Fibroblast of lung (primary cell): Measurements from ENCODE around the gene GNAZ. TPM values are rescaled to one million over a fixed set of nuclear protein-coding genes. Genes with fewer than 3 reads are reported as not detected.
A peak's percentile ranks its signal among the peaks of the same experiment; 100 is the strongest.

Source experiments
- DNase-seq, 2 donors: peaks; one replicate each; pipeline versions ENCODE4 v3.0.0 to v3.0.0-alpha.2; 2010; ENCODE audit warnings: low read depth in 2 of 2
- H2AFZ ChIP-seq: 2 replicates; pipeline ENCODE4 v1.5.1; 2012; ENCODE audit warnings: low read length, control low read depth, inconsistent platforms
- H3K27ac ChIP-seq: 2 replicates; pipeline ENCODE4 v1.5.1; 2011; ENCODE audit warnings: low read length, control low read depth; ENCODE audit not compliant: insufficient read depth
- H3K27me3 ChIP-seq: 2 replicates; pipeline ENCODE4 v1.5.1; 2011; ENCODE audit warnings: mild to moderate bottlenecking, low read length; ENCODE audit not compliant: control insufficient read depth, insufficient read depth
- H3K36me3 ChIP-seq: 2 replicates; pipeline ENCODE4 v1.5.1; 2011; ENCODE audit warnings: low read length; ENCODE audit not compliant: control insufficient read depth, insufficient read depth
- H3K4me1 ChIP-seq: 2 replicates; pipeline ENCODE4 v1.5.1; 2011; ENCODE audit warnings: low read length; ENCODE audit not compliant: control insufficient read depth, insufficient read depth; ENCODE audit errors: extremely low read depth
- H3K4me2 ChIP-seq: 2 replicates; pipeline ENCODE4 v1.5.1; 2011; ENCODE audit warnings: low read length, control low read depth; ENCODE audit not compliant: insufficient read depth; ENCODE audit errors: extremely low read depth
- H3K4me3 ChIP-seq, 4 experiments: fragments of 200-600 bp in 1 of 4; sonication (generic) in 1 of 4; replicated peaks in 1 of 4; 2 replicates each; pipeline ENCODE4 v1.5.1; 2011 to 2016; ENCODE audit warnings: low read length in 4 of 4, low read depth in 3 of 4, mild to moderate bottlenecking in 3 of 4, control low read depth in 2 of 4, inconsistent platforms in 1 of 4, mixed read lengths in 1 of 4; ENCODE audit not compliant: insufficient read depth in 1 of 4; ENCODE audit errors: control extremely low read depth in 1 of 4
- H3K79me2 ChIP-seq: 2 replicates; pipeline ENCODE4 v1.5.1; 2012; ENCODE audit warnings: mild to moderate bottlenecking, low read length, inconsistent platforms; ENCODE audit not compliant: control insufficient read depth, insufficient read depth
- H3K9ac ChIP-seq: 2 replicates; pipeline ENCODE4 v1.5.1; 2011; ENCODE audit warnings: mild to moderate bottlenecking, low read length, control low read depth; ENCODE audit not compliant: insufficient read depth
- H3K9me3 ChIP-seq: 2 replicates; pipeline ENCODE4 v1.5.1; 2012; ENCODE audit warnings: low read depth, low read length; ENCODE audit not compliant: control insufficient read depth, insufficient read depth
- H4K20me1 ChIP-seq: 2 replicates; pipeline ENCODE4 v1.5.1; 2011; ENCODE audit warnings: low read length; ENCODE audit not compliant: control insufficient read depth, insufficient read depth; ENCODE audit errors: extremely low read depth
- EZH2 ChIP-seq: IDR thresholded peaks from 2 replicates; pipeline ENCODE4 v1.5.1; 2012; ENCODE audit warnings: low read length, control low read depth, mild to moderate bottlenecking; ENCODE audit errors: missing control alignments
- polyA plus RNA-seq, 2 donors: library from polyadenylated mRNA; depleted of rRNA in 1 of 2; stranded (reverse) in 1 of 2; unstranded in 1 of 2; fragments of >200 nt; gene quantifications; 2 replicates each; pipeline ENCODE4 v1.2.1, GENCODE V29; 2011 to 2012; ENCODE audit warnings: missing spikeins in 1 of 2
- total RNA-seq: library from RNA; depleted of rRNA; stranded (reverse); fragments of >200 nt; gene quantifications from 2 replicates; pipeline ENCODE4 v1.2.1, GENCODE V29; 2014
- TF ChIP-seq, protein P1 (sequence below), 2 donors: IDR thresholded peaks in 1 of 2; conservative IDR thresholded peaks in 1 of 2; 1 replicate in 1 of 2; 2 replicates in 1 of 2; pipeline ENCODE4 v1.5.1; 2011 to 2012; ENCODE audit warnings: low read length in 2 of 2, control low read depth in 1 of 2, inconsistent platforms in 1 of 2, low read depth in 1 of 2, mild to moderate bottlenecking in 1 of 2

GNAZ gene
- total and polyA plus RNA-seq, 2 donors (not counting 1 experiment from before 2014, with no cell fraction given): 0.22 to 1.7 TPM

DNA sequence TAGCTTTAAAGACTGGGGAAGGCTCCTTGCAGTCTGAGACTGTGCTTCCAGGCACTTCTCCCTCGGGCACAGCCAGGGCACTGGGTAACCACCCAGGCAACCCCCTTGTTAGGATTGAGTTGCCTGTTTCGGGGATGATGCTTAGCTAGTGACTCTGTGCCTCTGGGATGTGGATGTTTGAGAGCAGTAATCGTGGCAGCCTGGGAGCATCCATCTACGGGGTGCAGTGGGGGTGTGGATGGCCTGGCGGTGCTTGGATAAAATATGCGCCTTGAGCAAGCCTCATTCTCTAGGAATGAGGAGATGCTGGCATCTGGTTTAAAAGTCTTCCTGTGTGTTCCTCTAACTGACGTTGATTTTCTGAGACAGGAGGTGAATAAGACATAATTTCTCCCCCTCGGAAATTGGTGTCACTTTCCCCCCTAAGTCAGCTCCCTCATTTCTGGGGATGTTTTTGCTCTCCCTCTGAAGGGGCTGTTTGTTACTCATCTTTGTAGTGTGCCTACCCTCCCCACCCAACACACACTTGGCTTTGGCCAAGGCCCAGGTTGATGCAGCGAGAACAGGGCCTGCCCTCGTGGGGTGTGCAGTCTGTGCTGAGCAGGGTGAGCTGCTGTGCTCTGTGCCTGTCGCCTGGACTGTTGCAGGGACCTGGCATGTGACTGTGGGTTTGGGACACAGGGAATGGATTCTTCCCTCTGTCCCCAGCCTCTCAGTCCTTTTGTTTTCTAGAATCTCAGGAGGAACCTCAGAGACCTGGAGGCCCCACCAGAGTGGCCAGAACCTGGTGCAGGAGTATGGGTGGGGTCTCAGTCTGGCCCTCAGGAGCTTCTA lies 2.0 kb downstream of the GNAZ start:
- H2AFZ ChIP-seq: no peak overlapping the region
- peak in 1 of 2 donors; percentile 48 for DNase-seq
- no peaks in the 10 kb centered on the region for H4K20me1 ChIP-seq
- H3K4me3 ChIP-seq: no peak overlapping the region
- no peaks in the 10 kb centered on the region for H3K9me3 ChIP-seq
- H3K79me2 ChIP-seq: no peaks in the 10 kb centered on the region
- no peak overlapping the region for H3K27ac ChIP-seq
- H3K9ac ChIP-seq: no peak overlapping the region
- peaks cover 5% of the 10 kb centered on the region for H3K4me1 ChIP-seq
- TF ChIP-seq, protein P1, sequence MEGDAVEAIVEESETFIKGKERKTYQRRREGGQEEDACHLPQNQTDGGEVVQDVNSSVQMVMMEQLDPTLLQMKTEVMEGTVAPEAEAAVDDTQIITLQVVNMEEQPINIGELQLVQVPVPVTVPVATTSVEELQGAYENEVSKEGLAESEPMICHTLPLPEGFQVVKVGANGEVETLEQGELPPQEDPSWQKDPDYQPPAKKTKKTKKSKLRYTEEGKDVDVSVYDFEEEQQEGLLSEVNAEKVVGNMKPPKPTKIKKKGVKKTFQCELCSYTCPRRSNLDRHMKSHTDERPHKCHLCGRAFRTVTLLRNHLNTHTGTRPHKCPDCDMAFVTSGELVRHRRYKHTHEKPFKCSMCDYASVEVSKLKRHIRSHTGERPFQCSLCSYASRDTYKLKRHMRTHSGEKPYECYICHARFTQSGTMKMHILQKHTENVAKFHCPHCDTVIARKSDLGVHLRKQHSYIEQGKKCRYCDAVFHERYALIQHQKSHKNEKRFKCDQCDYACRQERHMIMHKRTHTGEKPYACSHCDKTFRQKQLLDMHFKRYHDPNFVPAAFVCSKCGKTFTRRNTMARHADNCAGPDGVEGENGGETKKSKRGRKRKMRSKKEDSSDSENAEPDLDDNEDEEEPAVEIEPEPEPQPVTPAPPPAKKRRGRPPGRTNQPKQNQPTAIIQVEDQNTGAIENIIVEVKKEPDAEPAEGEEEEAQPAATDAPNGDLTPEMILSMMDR (conservative IDR thresholded peaks at IDR 0.05 in 1 of 2, IDR thresholded peaks at IDR 0.05 in 1 of 2; ENCODE audit: low read depth in 1 of 2, low read length in 2 of 2): no peak
- no peak for TF ChIP-seq EZH2
- no peak overlapping the region for H3K4me2 ChIP-seq
- no peaks in the 10 kb centered on the region for H3K36me3 ChIP-seq
- peaks cover 6% of the 10 kb centered on the region for H3K27me3 ChIP-seq

- Histone ChIP-seq H3K4me3 (no peak overlapping the region), H4K20me1 (no peaks in the 10 kb centered on the region), H3K4me2 (no peak overlapping the region), H3K27me3 (peaks cover 6% of the 10 kb centered on the region), H3K9ac (no peak overlapping the region), H2AFZ (no peak overlapping the region), H3K36me3 (no peaks in the 10 kb centered on the region), H3K79me2 (no peaks in the 10 kb centered on the region), H3K27ac (no peak overlapping the region), H3K4me1 (peaks cover 5% of the 10 kb centered on the region), H3K9me3 (no peaks in the 10 kb centered on the region)
- TF ChIP-seq EZH2: no peak
- TF ChIP-seq, protein P1 (conservative IDR thresholded peaks at IDR 0.05 in 1 of 2, IDR thresholded peaks at IDR 0.05 in 1 of 2; ENCODE audit: low read depth in 1 of 2, low read length in 2 of 2): no peak
- peak in 1 of 2 donors; percentile 24 for DNase-seq
Observed at GRCh38 chr22:23072911-23073491, 2.7 kb downstream of the GNAZ start.

DNA sequence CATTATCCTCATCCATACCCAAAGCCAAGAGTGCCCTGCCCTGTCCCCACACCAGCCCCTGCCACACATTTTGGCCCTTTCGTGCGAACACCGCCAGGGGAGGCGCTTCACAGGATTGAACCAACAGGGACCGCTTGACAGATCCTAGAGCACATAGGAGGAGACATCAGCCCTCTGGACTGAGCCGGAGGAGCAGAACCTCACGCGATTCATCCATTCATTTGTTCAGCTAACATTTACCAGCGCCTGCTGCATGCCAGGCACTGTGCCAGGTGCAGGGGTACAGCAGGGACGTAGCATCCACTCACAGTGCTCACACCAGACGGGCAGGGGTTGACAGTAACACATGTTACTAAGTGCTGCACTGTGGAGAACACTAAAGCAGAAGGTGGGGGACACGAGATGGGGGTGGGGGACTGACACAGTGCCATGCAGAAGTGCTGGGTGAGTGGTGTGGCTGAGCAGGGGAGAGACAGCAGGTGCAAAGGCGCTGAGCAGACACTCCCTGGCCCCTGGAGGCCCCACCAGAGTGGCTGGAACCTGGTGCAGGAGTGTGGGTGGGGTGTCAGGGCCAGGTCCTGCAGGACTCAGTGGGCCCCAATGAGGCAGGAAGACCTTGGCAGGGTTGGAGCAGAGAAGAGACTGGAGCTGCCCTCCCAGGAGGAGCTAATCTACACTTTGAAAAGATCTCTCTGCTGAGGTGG lies 3.4 kb downstream of the GNAZ start:
- peaks cover 6% of the 10 kb centered on the region for H3K27me3 ChIP-seq
- no peak overlapping the region for H3K9ac ChIP-seq
- DNase-seq: no peak
- H3K27ac ChIP-seq: no peak overlapping the region
- no peaks in the 10 kb centered on the region for H3K9me3 ChIP-seq
- H3K4me3 ChIP-seq: no peak overlapping the region
- H3K4me1 ChIP-seq: peaks cover 5% of the 10 kb centered on the region
- no peaks in the 10 kb centered on the region for H4K20me1 ChIP-seq
- no peaks in the 10 kb centered on the region for H3K79me2 ChIP-seq
- H3K36me3 ChIP-seq: no peaks in the 10 kb centered on the region
- H3K4me2 ChIP-seq: no peak overlapping the region
- TF ChIP-seq, protein P1 (conservative IDR thresholded peaks at IDR 0.05 in 1 of 2, IDR thresholded peaks at IDR 0.05 in 1 of 2; ENCODE audit: low read depth in 1 of 2, low read length in 2 of 2): no peak
- no peak for TF ChIP-seq EZH2
- H2AFZ ChIP-seq: no peak overlapping the region
